Left cardiac atrium (tissue), 4 donors: ENCODE data around the gene KLK5. TPM values are rescaled to one million over a fixed set of nuclear protein-coding genes. Genes with fewer than 3 reads are reported as not detected.
"Not testable (repeated sequence)": the region's sequence is repeated elsewhere in the genome, so short reads cannot be mapped to it uniquely, and the experiment has no call there.

Experiments
- ATAC-seq, 2 donors: fragments of 200-7000 bp; cut with Tn5 transposase; one replicate each; pipeline ENCODE4 v1.9.1; 2020; ENCODE audit warnings: mild to moderate bottlenecking in 2 of 2, moderate library complexity in 2 of 2
- DNase-seq: peaks from one replicate; pipeline ENCODE4 v3.0.0-alpha.2; 2020
- intact Hi-C, 2 donors: fragments of 100-400 bp; cut with DNase I; formaldehyde crosslinking; loops; one replicate each; pipeline versions ENCODE4 v1.14.1 to v1.15.1; 2022 to 2023
- total RNA-seq, 2 donors: library from RNA; stranded (reverse); fragmentation: NEBNext Ultra II Directional; extraction: Animal tissue kit (Norgen Biotek cat#: 25700); gene quantifications; one replicate each; pipeline ENCODE4 v1.2.1, GENCODE V29; 2021
- donor health status: DM: no; HTN: yes; CAD: no.
- donor health status: DM: no; HTN: yes; CAD: no; lungs with severe emphysema.
- donor health status: DM: yes; HTN: yes; CAD: no.
- donor health status: Dilated cardiomyopathy.

KLK5 gene
- total RNA-seq, 2 donors from 2014 or later = 0.42 TPM; not detected in 1

GRCh38 chr19:50972795-50973376, 20.0 kb upstream of the KLK5 start:
- intact Hi-C loops = no loop called here
- no peak for ATAC-seq
- no peak for DNase-seq

GRCh38 chr19:50969810-50970209, 17.0 kb upstream of the KLK5 start:
- intact Hi-C loops, ATAC-seq, DNase-seq: not testable (repeated sequence)

- DNase-seq (no peak), ATAC-seq (no peak)
- intact Hi-C loops = no loop called here
Observed at GRCh38 chr19:50969413-50969760, 16.5 kb upstream of the KLK5 start, which contains the start of gene KLK6. KLK6 (minus strand) TSS chr19:50969591; CDS start chr19:50968104, 1,487 bp downstream.

GRCh38 chr19:50968716-50969412, 16.0 kb upstream of the KLK5 start:
- DNase-seq = no peak
- intact Hi-C loops = no loop called here
- ATAC-seq = no peak

GRCh38 chr19:50967929-50968715, 15.3 kb upstream of the KLK5 start:
- intact Hi-C loops = no loop called here
- DNase-seq (no peak), ATAC-seq (no peak)

GRCh38 chr19:50964266-50964665, 11.4 kb upstream of the KLK5 start:
- intact Hi-C loops = no loop called here
- ATAC-seq = no peak
- no peak for DNase-seq

- no peak for ATAC-seq
- intact Hi-C loops = no loop called here
- no peak for DNase-seq
Observed at GRCh38 chr19:50963381-50963780, 10.5 kb upstream of the KLK5 start.

GRCh38 chr19:50962245-50962644, 9.4 kb upstream of the KLK5 start:
- ATAC-seq (no peak), DNase-seq (no peak)
- intact Hi-C loops = no loop called here

GRCh38 chr19:50959731-50960500, 7.1 kb upstream of the KLK5 start:
- intact Hi-C loops = no loop called here
- no peak for DNase-seq
- ATAC-seq = no peak

- intact Hi-C loops = no loop called here
- DNase-seq = no peak
- no peak for ATAC-seq
Observed at GRCh38 chr19:50957587-50957986, 4.7 kb upstream of the KLK5 start.

- ATAC-seq (no peak), DNase-seq (no peak)
- intact Hi-C loops = no loop called here
Observed at GRCh38 chr19:50949861-50950260, 3.0 kb downstream of the KLK5 start.

GRCh38 chr19:50947123-50947522, 5.7 kb downstream of the KLK5 start:
- intact Hi-C loops = no loop called here

GRCh38 chr19:50944795-50945194, 8.0 kb downstream of the KLK5 start:
- intact Hi-C loops = no loop called here
- DNase-seq (no peak), ATAC-seq (no peak)

More at GRCh38 chr19:50947123-50947522, 5.7 kb downstream of the KLK5 start:
- no peak for DNase-seq
- ATAC-seq = no peak

- intact Hi-C loops = no loop called here
- ATAC-seq = no peak
- DNase-seq = no peak
Observed at GRCh38 chr19:50943074-50943828, 9.6 kb downstream of the KLK5 start.

- ATAC-seq (no peak), DNase-seq (no peak)
- intact Hi-C loops = loop anchor here in 1 of 2 donors (10.0 kb wide), 1 partner anchor 235 kb away; no protein-coding TSS in a partner anchor
Observed at GRCh38 chr19:50939596-50939995, 13.2 kb downstream of the KLK5 start.

GRCh38 chr19:50933640-50934039, 19.2 kb downstream of the KLK5 start:
- ATAC-seq = peak in 1 of 2 donors; percentile 44
- intact Hi-C loops = loop anchor here (5.0 to 10.0 kb wide), 2 partner anchors 239 to 241 kb away; no protein-coding TSS in a partner anchor

GRCh38 chr19:50932690-50933083, 20.2 kb downstream of the KLK5 start:
- intact Hi-C loops = loop anchor here (5.0 to 10.0 kb wide), 2 partner anchors 240 to 242 kb away; no protein-coding TSS in a partner anchor
- ATAC-seq (no peak), DNase-seq (no peak)

More at GRCh38 chr19:50933640-50934039, 19.2 kb downstream of the KLK5 start:
- no peak for DNase-seq

GRCh38 chr19:50932018-50932689, 20.7 kb downstream of the KLK5 start:
- intact Hi-C loops = loop anchor here (5.0 to 10.0 kb wide), 2 partner anchors 240 to 243 kb away; no protein-coding TSS in a partner anchor
- peak in 1 of 2 donors; percentile 93 for ATAC-seq
- no peak for DNase-seq
